HG03196 (cell line): ENCODE data around the gene CYP4F11.
"Not testable (repeated sequence)": the region's sequence is repeated elsewhere in the genome, so short reads cannot be mapped to it uniquely, and the experiment has no call there.

ENCODE experiments used
- ATAC-seq: cut with Tn5 transposase; IDR thresholded peaks from one replicate; pipeline ENCODE4 v1.9.1; 2021; ENCODE audit not compliant: unreplicated experiment

Gene CYP4F11

GRCh38 chr19:15923702-15924101 lies 10.6 kb downstream of the CYP4F11 start:
- no peak for ATAC-seq

GRCh38 chr19:15922021-15922420 lies 12.3 kb downstream of the CYP4F11 start:
- no peak for ATAC-seq

- no peak for ATAC-seq
Observed at GRCh38 chr19:15919243-15919642, 15.1 kb downstream of the CYP4F11 start.

GRCh38 chr19:15915109-15915508 lies 19.2 kb downstream of the CYP4F11 start:
- no peak for ATAC-seq

GRCh38 chr19:15913830-15914229 lies 20.5 kb downstream of the CYP4F11 start:
- no peak for ATAC-seq

GRCh38 chr19:15913384-15913783 lies 20.9 kb downstream of the CYP4F11 start:
- no peak for ATAC-seq

GRCh38 chr19:15911599-15912235 lies 22.6 kb downstream of the CYP4F11 start:
- no peak for ATAC-seq

DNA sequence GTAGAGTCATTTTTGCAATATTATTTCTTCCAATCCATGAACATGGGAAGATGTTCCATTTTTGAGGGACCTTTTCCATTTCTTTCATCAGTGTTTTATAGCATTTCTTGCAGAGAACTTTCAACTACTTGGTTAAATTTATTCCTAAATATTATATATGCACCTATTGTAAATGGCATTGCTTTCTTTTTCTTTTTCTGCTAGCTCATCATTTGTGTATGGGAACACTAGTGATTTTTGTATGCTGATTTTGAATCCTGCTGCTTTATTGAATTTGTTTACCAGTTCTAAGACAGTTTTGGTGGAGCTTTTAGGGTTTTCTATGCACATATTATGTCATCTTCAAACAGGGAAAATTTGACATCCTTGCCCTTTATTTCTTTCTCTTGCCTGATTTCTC lies 29.3 kb downstream of the CYP4F11 start:
- ATAC-seq: no peak

GRCh38 chr19:15902898-15903297 lies 31.4 kb downstream of the CYP4F11 start:
- ATAC-seq: not testable (repeated sequence)

DNA sequence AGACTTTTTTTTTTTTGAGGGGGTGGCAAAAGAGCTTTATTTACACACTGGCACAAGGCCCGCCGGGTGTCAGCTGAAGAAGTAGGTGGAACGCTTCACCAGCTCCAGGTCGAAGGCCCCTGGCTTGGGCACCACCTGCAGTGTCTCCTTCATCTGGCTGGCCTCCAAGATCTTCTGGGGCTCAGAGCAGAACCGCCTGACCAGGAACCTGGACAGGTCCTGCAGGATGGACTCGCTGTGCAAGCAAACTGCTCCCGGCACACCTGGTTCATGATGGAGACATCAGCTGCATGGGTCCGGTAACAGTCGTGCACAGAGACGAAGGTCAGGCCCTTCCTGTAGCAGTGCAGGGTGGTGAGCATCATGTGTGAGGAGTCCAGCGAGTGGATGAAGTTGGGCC lies 32.1 kb downstream of the CYP4F11 start:
- ATAC-seq: no peak

GRCh38 chr19:15900504-15900903 lies 33.8 kb downstream of the CYP4F11 start:
- no peak for ATAC-seq

DNA sequence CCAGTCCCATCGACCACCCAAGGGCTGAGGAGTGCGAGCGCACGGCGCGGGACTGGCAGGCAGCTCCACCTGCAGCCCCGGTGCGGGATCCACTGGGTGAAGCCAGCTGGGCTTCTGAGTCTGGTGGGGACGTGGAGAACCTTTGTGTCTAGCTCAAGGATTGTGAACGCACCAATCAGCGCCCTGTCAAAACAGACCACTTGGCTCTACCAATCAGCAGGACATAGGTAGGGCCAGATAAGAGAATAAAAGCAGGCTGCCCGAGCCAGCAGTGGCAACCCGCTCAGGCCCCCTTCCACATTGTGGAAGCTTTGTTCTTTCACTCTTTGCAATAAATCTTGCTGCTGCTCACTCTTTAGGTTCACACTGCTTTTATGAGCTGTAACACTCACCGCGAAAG lies 34.3 kb downstream of the CYP4F11 start:
- ATAC-seq: not testable (repeated sequence)

DNA sequence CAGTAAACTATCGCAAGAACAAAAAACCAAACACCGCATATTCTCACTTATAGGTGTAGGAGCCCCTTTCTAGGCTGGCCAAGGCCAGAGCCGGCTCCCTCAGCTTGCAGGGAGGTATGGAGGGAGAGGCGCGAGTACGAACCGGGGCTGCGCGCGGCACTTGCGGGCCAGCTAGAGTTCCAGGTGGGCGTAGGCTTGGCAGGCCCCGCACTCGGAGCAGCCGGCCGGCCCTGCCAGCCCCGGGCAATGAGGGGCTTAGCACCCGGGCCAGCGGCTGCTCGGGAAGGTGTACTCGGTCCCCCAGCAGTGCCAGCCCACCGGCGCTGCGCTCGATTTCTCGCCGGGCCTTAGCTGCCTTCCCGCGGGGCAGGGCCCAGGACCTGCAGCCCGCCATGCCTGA lies 34.8 kb downstream of the CYP4F11 start:
- not testable (repeated sequence) for ATAC-seq

GRCh38 chr19:15897738-15898276 lies 36.5 kb downstream of the CYP4F11 start, which contains the start of gene CYP4F2:
Gene CYP4F2, minus strand, starts transcription at chr19:15898074. Its CDS starts 463 bp downstream, at chr19:15897611.
- no peak for ATAC-seq

GRCh38 chr19:15897026-15897737 lies 37.1 kb downstream of the CYP4F11 start:
- no peak for ATAC-seq

GRCh38 chr19:15895876-15896430 lies 38.4 kb downstream of the CYP4F11 start:
- ATAC-seq: no peak

GRCh38 chr19:15894359-15894758 lies 40.0 kb downstream of the CYP4F11 start:
- no peak for ATAC-seq

DNA sequence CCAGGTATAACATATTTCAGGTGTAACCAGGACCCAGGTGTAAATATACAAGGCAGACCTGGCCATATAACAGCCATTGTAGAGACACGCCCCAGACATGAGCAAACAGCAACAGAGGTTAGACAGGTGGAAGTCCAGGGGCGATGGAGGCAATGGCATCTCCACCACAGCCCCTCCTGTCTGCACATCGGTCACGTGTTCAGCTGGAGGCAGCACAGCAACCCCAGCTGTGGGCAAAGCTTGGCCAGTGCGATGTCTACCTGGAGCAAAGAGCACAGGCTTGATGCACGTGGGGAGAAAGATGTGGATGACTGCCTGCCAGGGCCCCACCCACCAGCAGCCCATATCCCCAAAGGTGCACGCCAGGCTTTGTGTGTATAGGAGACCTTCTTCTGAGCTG lies 40.9 kb downstream of the CYP4F11 start:
- ATAC-seq: no peak

- no peak for ATAC-seq
Observed at GRCh38 chr19:15892012-15892411, 42.3 kb downstream of the CYP4F11 start.

- ATAC-seq: no peak
Observed at GRCh38 chr19:15891434-15891833, 42.9 kb downstream of the CYP4F11 start.

GRCh38 chr19:15889339-15889738 lies 45.0 kb downstream of the CYP4F11 start:
- ATAC-seq: not testable (repeated sequence)

- no peak for ATAC-seq
Observed at GRCh38 chr19:15885919-15886318, 48.4 kb downstream of the CYP4F11 start.
